ENCODE data around the gene TNF.
A peak's percentile ranks its signal among the peaks of the same experiment; 100 is the strongest.

Gene TNF

DNA sequence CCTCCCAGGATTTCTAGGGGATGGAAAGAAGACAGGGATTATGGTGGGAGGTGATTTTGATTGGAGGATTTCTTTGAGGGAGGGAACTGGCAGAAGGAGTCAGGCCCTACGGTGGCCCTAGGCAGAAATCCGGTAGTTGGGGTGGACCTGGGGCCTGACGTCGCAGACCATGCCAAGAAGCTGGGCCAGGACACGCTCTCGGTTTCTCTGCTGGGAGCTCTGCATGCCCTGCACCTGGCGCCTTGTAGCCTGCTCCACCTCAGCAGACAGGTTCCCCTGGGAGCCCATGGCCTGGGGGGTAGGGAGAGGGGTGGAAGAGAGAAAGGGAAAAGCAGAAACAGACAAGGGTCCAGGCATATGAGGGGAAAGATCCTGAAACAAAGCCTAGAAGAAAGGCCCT is 30.1 kb upstream of the TNF start:
- no peak for DNase-seq

GRCh38 chr6:31546339-31546957 is 28.9 kb upstream of the TNF start, which contains the start of gene ATP6V1G2:
Gene ATP6V1G2 (minus strand): TSS chr6:31546608. CDS start chr6:31546559, 49 bp downstream.
- peak; percentile 91 to 94 for DNase-seq

- peak; percentile 92 for DNase-seq
Measured at GRCh38 chr6:31546958-31547726, 28.2 kb upstream of the TNF start, which contains the start of gene NFKBIL1. Gene NFKBIL1 (plus strand): TSS chr6:31547608. CDS start chr6:31547695, 87 bp downstream.

- no peak for DNase-seq
Measured at GRCh38 chr6:31547727-31548543, 27.4 kb upstream of the TNF start.

- no peak for DNase-seq
Measured at GRCh38 chr6:31548544-31548873, 26.9 kb upstream of the TNF start.

DNA sequence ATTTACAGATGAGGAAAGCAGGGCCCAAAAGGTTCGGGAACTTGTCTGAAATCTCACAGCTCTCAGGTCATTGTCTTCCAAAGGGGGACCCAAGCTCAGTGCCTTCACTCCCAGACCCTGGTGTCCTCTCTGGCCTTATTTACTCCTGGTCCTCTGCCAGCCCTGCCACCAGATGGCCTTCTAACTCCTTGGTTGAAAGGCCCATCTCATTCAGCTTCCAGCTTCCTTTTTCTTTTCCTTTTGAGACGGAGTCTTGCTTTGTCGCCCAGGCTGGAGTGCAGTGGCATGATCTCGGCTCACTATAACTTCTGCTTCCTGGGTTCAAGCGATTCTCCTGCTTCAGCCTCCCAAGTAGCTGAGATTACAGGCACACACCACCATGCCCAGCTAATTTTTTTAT is 24.0 kb upstream of the TNF start:
- peak; percentile 66 to 76 for DNase-seq

- DNase-seq = no peak
Measured at GRCh38 chr6:31556307-31556706, 19.1 kb upstream of the TNF start.

- DNase-seq = no peak
Measured at GRCh38 chr6:31557443-31558317, 17.7 kb upstream of the TNF start.

DNA sequence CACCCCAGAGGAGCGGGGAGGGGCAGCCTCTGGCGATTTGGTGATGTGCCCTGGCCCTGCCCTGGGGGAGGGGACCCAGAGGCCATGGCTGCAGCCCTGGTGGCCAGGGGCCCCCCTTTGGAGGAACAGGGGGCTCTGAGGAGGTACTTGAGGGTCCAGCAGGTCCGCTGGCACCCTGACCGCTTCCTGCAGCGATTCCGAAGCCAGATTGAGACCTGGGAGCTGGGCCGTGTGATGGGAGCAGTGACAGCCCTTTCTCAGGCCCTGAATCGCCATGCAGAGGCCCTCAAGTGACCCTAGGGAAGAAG is 17.1 kb upstream of the TNF start:
- DNase-seq = no peak

DNA sequence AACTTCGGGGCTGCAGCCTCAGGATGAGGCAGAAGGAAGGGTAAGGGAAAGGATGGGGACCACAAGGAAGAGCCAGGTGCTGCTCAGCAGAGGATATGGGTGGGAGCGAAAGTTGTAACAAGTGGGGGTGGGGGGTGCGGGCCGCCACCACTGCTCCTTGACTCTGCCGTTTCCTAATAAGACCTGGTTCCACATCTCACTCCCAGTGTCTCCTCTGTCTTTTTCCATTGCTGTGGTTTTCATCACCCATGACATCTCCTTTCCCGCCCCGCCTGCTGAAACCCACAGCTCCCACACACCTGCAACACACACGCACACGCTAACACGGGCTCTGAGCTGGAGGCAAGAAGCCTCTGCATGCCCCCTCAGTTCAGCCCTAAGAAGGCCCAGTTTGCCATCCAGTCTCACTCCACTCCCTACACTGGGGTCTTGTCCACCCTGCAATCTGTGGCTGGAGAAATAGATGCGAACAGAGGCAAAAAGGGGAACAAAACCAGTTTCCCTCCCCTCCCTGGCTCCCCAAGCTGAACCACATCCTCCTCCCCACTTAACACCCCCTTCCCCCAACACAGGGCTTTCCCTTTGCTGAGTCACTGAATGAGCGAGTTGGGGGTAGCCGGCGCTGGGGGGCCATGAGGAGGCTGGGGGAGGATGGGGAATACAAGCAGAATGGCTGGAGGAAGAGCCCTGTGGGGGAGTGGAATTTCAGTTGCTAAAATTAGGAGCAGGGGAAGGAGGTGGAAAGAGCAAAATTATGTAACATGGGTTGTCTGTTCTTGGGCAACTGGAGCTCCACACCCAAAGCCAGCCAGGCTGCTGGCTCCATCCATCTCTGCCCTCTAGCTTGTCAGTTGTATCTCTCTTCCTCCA is 16.5 kb upstream of the TNF start:
- peak; percentile 76 to 77 for DNase-seq

DNA sequence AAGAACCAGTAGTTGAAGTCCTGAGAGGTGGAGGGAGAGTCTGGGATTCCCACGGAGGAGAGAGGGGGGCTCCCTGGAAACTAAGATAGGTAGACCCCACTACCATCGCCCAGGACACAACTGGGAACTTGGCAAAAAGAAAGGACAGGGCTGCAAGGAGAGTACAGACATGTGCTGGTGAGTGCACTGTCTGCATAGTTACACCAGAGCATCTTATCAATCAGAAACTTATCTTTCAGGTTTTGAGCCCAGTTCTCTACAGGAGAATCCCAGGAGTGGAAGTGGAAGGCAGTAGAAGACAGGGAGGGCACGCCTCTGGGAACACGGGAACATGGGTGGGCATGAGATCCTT is 15.8 kb upstream of the TNF start:
- DNase-seq = no peak

DNA sequence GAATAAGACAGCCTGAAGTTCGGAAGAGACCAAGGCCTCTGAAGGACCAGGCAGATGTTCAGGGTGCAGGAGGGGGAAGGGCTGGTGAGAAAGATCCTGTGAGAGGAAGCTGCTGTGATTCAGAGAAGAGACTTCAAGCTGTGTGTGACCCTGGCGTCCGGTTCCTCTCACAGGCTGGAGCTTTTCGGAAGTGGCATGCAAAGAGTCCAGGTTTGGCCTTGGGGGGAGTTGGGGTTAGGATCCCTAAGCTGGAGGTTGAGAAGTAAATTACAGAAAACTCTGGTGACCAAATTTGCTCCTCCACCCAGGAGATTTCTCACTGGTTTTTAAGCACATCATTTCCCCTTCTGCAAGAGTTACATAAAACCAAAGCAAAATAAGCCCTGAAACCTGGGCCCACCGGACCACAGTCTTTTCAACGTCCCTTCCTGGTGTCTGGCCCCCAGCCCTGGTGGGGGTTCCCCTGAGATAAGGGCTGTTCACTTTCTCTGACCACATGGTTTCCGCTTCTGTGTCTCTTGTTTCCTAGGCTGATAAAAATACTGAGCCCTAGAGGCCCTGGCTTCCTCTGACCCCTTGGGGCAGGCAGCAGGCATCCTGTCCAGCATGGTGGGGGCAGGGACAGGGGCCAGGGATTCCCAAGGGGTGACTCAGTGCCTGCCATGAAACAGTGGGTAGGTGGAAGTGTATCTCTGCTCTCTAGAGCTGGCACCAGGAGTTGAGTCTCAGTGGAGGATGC is 15.2 kb upstream of the TNF start:
- DNase-seq = peak; percentile 48 to 58

DNA sequence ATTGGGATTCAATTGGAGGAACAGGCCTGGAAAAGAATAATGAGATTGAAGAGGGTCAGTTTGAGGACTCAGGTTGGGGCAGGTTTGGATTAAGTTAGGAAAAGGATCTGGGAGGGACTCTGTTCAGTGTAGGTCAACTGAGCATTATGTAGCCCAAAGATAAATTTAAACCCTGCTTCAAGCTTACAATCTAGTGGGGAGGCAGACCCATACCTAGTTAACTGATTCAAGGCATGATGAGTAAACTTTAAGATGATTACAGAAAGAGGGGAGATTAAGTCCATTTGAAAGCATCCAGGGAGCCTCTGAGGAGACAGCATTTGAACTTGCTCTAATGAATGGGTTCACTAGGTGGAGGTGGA is 14.7 kb upstream of the TNF start:
- no peak for DNase-seq

DNA sequence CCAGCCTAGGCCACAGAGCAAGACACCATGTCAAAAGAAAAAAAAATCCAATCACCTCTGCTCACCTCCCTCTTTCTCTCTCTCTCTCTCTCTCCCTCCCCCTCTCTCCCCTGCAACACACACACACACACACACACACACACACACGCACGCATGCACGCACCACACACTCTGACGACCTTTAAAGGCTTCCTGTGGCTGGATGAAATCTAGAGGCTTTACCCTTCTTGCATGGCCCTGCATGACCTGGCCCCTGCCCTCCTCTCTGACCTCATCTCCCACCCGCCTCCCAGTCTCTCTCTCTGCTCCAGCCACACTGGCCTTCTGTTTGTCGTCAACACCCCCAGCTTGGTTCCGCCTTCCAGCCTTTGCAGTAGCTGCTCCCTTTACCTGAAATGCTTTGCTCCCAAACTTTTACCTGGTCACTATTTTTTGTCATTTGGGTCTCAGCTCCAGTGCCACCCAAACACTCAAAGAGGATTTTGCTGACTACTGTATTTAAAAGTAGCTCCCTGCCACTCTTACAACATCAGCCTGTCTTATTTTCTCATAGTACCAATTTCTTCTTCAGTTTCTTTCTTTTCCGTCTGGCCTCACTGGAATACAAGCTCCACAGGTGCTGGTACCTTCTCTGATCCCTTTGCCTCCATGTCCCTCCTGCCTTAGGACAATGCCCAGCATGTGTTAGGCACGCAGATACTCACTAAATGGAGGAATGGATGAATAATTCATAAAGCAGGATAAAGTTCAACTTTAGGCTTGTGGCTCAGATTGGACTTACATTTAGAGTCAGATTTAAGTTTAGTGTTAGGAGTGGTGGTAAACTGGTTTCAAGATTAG is 7.6 kb upstream of the TNF start:
- peak in 1 of 2 donors; percentile 50 for DNase-seq

DNA sequence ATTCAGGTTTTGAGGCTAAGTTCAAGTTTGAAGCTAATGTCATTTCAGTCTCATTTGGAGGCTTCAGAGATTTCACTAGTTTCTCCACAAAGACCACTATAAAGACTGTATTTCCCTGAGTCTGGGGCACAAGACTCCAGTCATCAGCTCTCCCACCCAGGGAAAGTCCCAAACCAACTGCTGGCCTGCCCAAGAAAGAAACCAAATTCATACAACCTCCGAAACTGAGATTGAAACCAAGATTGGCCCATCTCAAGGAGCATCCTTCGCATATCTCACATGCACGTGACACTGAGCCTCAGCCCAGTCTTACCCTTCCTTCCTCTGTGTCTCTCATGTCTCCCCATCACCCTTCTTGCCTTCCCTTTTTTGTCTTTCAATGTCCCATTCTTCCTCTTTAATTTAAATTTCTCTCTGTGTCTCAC is 6.8 kb upstream of the TNF start:
- DNase-seq = peak; percentile 65 to 74

- no peak for DNase-seq
Measured at GRCh38 chr6:31569861-31570536, 5.4 kb upstream of the TNF start.

DNA sequence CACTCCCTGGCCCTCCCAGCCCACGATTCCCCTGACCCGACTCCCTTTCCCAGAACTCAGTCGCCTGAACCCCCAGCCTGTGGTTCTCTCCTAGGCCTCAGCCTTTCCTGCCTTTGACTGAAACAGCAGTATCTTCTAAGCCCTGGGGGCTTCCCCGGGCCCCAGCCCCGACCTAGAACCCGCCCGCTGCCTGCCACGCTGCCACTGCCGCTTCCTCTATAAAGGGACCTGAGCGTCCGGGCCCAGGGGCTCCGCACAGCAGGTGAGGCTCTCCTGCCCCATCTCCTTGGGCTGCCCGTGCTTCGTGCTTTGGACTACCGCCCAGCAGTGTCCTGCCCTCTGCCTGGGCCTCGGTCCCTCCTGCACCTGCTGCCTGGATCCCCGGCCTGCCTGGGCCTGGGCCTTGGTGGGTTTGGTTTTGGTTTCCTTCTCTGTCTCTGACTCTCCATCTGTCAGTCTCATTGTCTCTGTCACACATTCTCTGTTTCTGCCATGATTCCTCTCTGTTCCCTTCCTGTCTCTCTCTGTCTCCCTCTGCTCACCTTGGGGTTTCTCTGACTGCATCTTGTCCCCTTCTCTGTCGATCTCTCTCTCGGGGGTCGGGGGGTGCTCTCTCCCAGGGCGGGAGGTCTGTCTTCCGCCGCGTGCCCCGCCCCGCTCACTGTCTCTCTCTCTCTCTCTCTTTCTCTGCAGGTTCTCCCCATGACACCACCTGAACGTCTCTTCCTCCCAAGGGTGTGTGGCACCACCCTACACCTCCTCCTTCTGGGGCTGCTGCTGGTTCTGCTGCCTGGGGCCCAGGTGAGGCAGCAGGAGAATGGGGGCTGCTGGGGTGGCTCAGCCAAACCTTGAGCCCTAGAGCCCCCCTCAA is 3.1 kb upstream of the TNF start, which contains the start of gene LTA:
LTA (plus strand) TSS at position 249 of the 871 bp plus-strand sequence; CDS start at position 703, 454 bp downstream.
- DNase-seq = peak; percentile 80 to 87

Measured in stimulated activated CD4-positive, alpha-beta T cell treated with anti-CD3 and anti-CD28 coated beads, Interleukin-2, amount 100 ng/mL, for 24 hours (primary cell).